ENCODE measurements around the gene TTLL11. TPM values are rescaled to one million over a fixed set of nuclear protein-coding genes. Genes with fewer than 3 reads are reported as not detected.

The TTLL11 gene
- total RNA-seq, 1 donor from 2014 or later: 0.75 TPM

DNA sequence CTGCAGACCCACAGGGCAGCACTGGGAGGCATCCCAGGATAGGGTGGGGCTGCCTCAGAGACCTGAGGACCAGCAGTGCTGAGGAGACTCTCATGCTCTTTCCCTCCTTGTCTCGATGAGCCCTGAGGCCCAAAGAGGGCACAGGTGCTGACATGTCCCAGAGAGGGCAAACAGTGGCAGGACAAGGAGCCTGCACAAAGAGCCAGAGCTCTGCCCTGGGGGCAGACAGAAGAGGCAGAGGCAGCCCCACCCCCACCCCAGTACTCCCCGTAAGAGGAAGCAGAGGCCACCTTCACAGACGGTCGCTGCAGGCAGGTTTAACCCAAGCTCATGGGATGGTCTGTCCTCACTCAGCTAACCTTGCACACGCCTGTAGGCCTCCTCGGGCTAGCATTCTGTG lies 29.4 kb upstream of the TTLL11 start:
- Mint-ChIP-seq H3K27me3 (ENCODE audit: insufficient read depth, low read depth) (peaks cover 32% of the 10 kb centered on the region), H3K4me3 (no peak overlapping the region), H3K4me1 (peaks cover 17% of the 10 kb centered on the region), H3K27ac (no peak overlapping the region), H3K36me3 (no peaks in the 10 kb centered on the region), H3K9me3 (no peaks in the 10 kb centered on the region)
- Histone ChIP-seq H3K27ac (no peak overlapping the region), H3K79me2 (ENCODE audit: low read depth) (no peaks in the 10 kb centered on the region), H4K20me1 (ENCODE audit: low read depth) (peaks cover 6% of the 10 kb centered on the region), H2AFZ (replicated peaks) (no peak overlapping the region), H3K9ac (no peak overlapping the region), H3K27me3 (peaks cover 42% of the 10 kb centered on the region), H3K4me3 (no peak overlapping the region), H3K4me2 (no peak overlapping the region), H3K4me1 (peaks cover 10% of the 10 kb centered on the region), H3K9me3 (ENCODE audit: low read depth) (no peaks in the 10 kb centered on the region), H3F3A (ENCODE audit: low read depth) (no peaks in the 10 kb centered on the region), H3K36me3 (no peaks in the 10 kb centered on the region)
- TF ChIP-seq, protein P1, sequence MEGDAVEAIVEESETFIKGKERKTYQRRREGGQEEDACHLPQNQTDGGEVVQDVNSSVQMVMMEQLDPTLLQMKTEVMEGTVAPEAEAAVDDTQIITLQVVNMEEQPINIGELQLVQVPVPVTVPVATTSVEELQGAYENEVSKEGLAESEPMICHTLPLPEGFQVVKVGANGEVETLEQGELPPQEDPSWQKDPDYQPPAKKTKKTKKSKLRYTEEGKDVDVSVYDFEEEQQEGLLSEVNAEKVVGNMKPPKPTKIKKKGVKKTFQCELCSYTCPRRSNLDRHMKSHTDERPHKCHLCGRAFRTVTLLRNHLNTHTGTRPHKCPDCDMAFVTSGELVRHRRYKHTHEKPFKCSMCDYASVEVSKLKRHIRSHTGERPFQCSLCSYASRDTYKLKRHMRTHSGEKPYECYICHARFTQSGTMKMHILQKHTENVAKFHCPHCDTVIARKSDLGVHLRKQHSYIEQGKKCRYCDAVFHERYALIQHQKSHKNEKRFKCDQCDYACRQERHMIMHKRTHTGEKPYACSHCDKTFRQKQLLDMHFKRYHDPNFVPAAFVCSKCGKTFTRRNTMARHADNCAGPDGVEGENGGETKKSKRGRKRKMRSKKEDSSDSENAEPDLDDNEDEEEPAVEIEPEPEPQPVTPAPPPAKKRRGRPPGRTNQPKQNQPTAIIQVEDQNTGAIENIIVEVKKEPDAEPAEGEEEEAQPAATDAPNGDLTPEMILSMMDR (IDR thresholded peaks at IDR 0.05): no peak
- no peak for TF ChIP-seq EZH2phosphoT487 (IDR thresholded peaks at IDR 0.05)
- no peak for TF ChIP-seq EZH2 (IDR thresholded peaks at IDR 0.05)
- no peak for DNase-seq (ENCODE audit: low spot score)

DNA sequence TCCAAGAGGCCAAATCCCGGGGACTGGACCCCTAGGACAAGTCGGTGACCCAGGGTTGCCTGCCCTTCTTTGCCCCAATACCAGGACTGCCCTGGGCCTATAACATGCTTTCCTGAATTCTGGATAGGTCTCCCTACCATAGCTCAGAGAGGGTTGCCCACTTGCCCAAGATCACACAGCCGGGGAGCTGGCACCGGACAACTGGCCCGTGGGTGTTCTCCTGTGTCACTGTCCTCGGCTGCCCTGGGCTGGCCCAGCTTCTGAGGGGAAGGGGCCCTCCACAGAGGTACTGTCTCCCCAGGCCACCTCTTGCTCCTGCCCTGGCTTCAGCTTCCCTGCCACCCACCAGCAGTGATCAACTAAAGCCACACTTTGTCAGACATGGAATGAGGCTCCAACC lies 28.8 kb upstream of the TTLL11 start:
- no peaks in the 10 kb centered on the region for H3F3A ChIP-seq (ENCODE audit: low read depth)
- H3K79me2 ChIP-seq (ENCODE audit: low read depth): no peaks in the 10 kb centered on the region
- Mint-ChIP-seq H3K4me3 (no peak overlapping the region), H3K27ac (no peak overlapping the region), H3K4me1 (peaks cover 19% of the 10 kb centered on the region), H3K9me3 (no peaks in the 10 kb centered on the region), H3K36me3 (no peaks in the 10 kb centered on the region), H3K27me3 (ENCODE audit: insufficient read depth, low read depth) (peaks cover 27% of the 10 kb centered on the region)
- H3K4me2 ChIP-seq: no peak overlapping the region
- no peak for TF ChIP-seq EZH2phosphoT487 (IDR thresholded peaks at IDR 0.05)
- TF ChIP-seq, protein P1 (IDR thresholded peaks at IDR 0.05): no peak
- TF ChIP-seq EZH2 (IDR thresholded peaks at IDR 0.05): no peak
- no peak overlapping the region for H3K27ac ChIP-seq
- H2AFZ ChIP-seq (replicated peaks): no peak overlapping the region
- peaks cover 9% of the 10 kb centered on the region for H3K4me1 ChIP-seq
- peaks cover 36% of the 10 kb centered on the region for H3K27me3 ChIP-seq
- no peak overlapping the region for H3K9ac ChIP-seq
- no peak overlapping the region for H3K4me3 ChIP-seq
- no peaks in the 10 kb centered on the region for H3K36me3 ChIP-seq
- H4K20me1 ChIP-seq (ENCODE audit: low read depth): peaks cover 6% of the 10 kb centered on the region
- no peak for DNase-seq (ENCODE audit: low spot score)
- no peaks in the 10 kb centered on the region for H3K9me3 ChIP-seq (ENCODE audit: low read depth)

DNA sequence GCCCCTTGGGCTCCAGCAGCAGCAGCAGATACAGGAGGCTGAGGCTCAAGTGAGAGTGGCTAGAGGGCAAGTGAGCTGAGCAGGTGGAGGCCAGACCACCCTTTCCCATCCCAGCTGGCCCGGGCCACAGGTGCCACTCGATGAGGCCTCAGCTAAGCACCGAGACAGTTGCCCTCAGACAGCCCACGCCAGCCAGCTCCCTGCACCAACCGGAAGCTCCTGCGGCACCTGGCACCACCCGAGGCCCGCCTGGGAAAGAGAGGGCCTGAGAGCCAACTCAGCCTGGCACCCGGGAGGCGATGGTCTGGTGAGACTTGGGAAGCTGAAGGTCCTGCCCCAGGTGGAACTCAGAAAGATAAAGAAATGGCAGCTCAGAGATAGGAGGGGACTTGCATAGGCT lies 28.3 kb upstream of the TTLL11 start:
- no peak overlapping the region for H3K4me3 Mint-ChIP-seq
- no peak for TF ChIP-seq EZH2phosphoT487 (IDR thresholded peaks at IDR 0.05)
- TF ChIP-seq EZH2 (IDR thresholded peaks at IDR 0.05): no peak
- TF ChIP-seq, protein P1 (IDR thresholded peaks at IDR 0.05): no peak
- Histone ChIP-seq H4K20me1 (ENCODE audit: low read depth) (peaks cover 6% of the 10 kb centered on the region), H3K36me3 (no peaks in the 10 kb centered on the region), H2AFZ (replicated peaks) (no peak overlapping the region), H3K27me3 (peaks cover 31% of the 10 kb centered on the region), H3K4me3 (no peak overlapping the region), H3K9me3 (ENCODE audit: low read depth) (no peaks in the 10 kb centered on the region), H3F3A (ENCODE audit: low read depth) (peaks cover 2% of the 10 kb centered on the region), H3K9ac (no peak overlapping the region), H3K4me2 (no peak overlapping the region), H3K79me2 (ENCODE audit: low read depth) (no peaks in the 10 kb centered on the region), H3K4me1 (peaks cover 8% of the 10 kb centered on the region), H3K27ac (no peak overlapping the region)
- H3K36me3 Mint-ChIP-seq: no peaks in the 10 kb centered on the region
- H3K27ac Mint-ChIP-seq: no peak overlapping the region
- peaks cover 24% of the 10 kb centered on the region for H3K4me1 Mint-ChIP-seq
- H3K27me3 Mint-ChIP-seq (ENCODE audit: insufficient read depth, low read depth): peaks cover 23% of the 10 kb centered on the region
- DNase-seq (ENCODE audit: low spot score): no peak
- H3K9me3 Mint-ChIP-seq: no peaks in the 10 kb centered on the region

Data from neural progenitor cell (in vitro differentiated cells).